ENCODE results near the gene DAAM1.

The DAAM1 gene

GRCh38 chr14:59358784-59359183, 170.3 kb downstream of the DAAM1 start:
- no peak for TF ChIP-seq CTCF (IDR thresholded peaks at IDR 0.05; ENCODE audit: insufficient read depth, low read depth, low read length, missing control alignments)
- H3K4me3 ChIP-seq (ENCODE audit: low read length), result no peak overlapping the region
- peak; percentile 47 for DNase-seq (ENCODE audit: low read depth)

- no peak for TF ChIP-seq CTCF (IDR thresholded peaks at IDR 0.05; ENCODE audit: insufficient read depth, low read depth, low read length, missing control alignments)
- no peak overlapping the region for H3K4me3 ChIP-seq (ENCODE audit: low read length)
- DNase-seq (ENCODE audit: low read depth), result no peak
Observed at GRCh38 chr14:59359431-59360124, 171.1 kb downstream of the DAAM1 start.

- H3K4me3 ChIP-seq (ENCODE audit: low read length), result no peak overlapping the region
- no peak for DNase-seq (ENCODE audit: low read depth)
- no peak for TF ChIP-seq CTCF (IDR thresholded peaks at IDR 0.05; ENCODE audit: insufficient read depth, low read depth, low read length, missing control alignments)
Observed at GRCh38 chr14:59360233-59360632, 171.8 kb downstream of the DAAM1 start.

- peak; percentile 94 for DNase-seq (ENCODE audit: low read depth)
- H3K4me3 ChIP-seq (ENCODE audit: low read length), result no peak overlapping the region
- TF ChIP-seq CTCF (IDR thresholded peaks at IDR 0.05; ENCODE audit: insufficient read depth, low read depth, low read length, missing control alignments), result peak; percentile 29
Observed at GRCh38 chr14:59360923-59361794, 172.7 kb downstream of the DAAM1 start.

GRCh38 chr14:59362513-59362912, 174.0 kb downstream of the DAAM1 start:
- peak; percentile 49 for DNase-seq (ENCODE audit: low read depth)
- H3K4me3 ChIP-seq (ENCODE audit: low read length), result no peak overlapping the region
- TF ChIP-seq CTCF (IDR thresholded peaks at IDR 0.05; ENCODE audit: insufficient read depth, low read depth, low read length, missing control alignments), result no peak

GRCh38 chr14:59363531-59364226, 175.2 kb downstream of the DAAM1 start:
- peak overlapping the region; percentile 23 for H3K4me3 ChIP-seq (ENCODE audit: low read length)
- DNase-seq (ENCODE audit: low read depth), result peak; percentile 77
- TF ChIP-seq CTCF (IDR thresholded peaks at IDR 0.05; ENCODE audit: insufficient read depth, low read depth, low read length, missing control alignments), result no peak
